Tibial artery (tissue), 4 donors: Measurements from ENCODE around the gene RAP2B.
"Not testable (repeated sequence)": the region's sequence is repeated elsewhere in the genome, so short reads cannot be mapped to it uniquely, and the experiment has no call there.

Source experiments
- DNase-seq, 2 donors: peaks; one replicate each; pipeline ENCODE4 v3.0.0-alpha.2; 2019
- H3K27ac ChIP-seq, 2 donors: fragments of 200-600 bp; sonication (generic) in 1 of 2; 1 replicate in 1 of 2; 2 replicates in 1 of 2; pipeline ENCODE4 v1.5.1; 2018 to 2019; ENCODE audit warnings: mild to moderate bottlenecking in 1 of 2
- H3K27me3 ChIP-seq, 2 donors: fragments of 200-600 bp; sonication (generic) in 1 of 2; one replicate each; pipeline versions ENCODE4 v1.5.1 to v1.6.0; 2016 to 2019
- H3K36me3 ChIP-seq, 3 donors: fragments of 200-600 bp; sonication (generic) in 2 of 3; one replicate each; pipeline ENCODE4 v1.5.1; 2016 to 2019; ENCODE audit warnings: mild to moderate bottlenecking in 2 of 3
- H3K4me1 ChIP-seq, 4 donors: fragments of 200-600 bp; sonication (generic) in 2 of 4; 1 replicate in 3 of 4; 2 replicates in 1 of 4; pipeline ENCODE4 v1.5.1; 2016 to 2019
- H3K4me3 ChIP-seq, 2 donors: fragments of 200-600 bp; sonication (generic) in 1 of 2; 1 replicate in 1 of 2; 2 replicates in 1 of 2; pipeline ENCODE4 v1.5.1; 2018 to 2019; ENCODE audit warnings: mild to moderate bottlenecking in 2 of 2
- H3K9me3 ChIP-seq, 3 donors: fragments of 200-600 bp; sonication (generic) in 1 of 3; one replicate each; pipeline ENCODE4 v1.5.1; 2016 to 2019
- intact Hi-C: fragments of 100-400 bp; cut with DNase I; formaldehyde crosslinking; loops from one replicate; pipeline ENCODE4 v1.15.0; 2023; ENCODE audit warnings: low total_unique reads
- TF ChIP-seq, protein P1 (sequence below), 2 experiments: fragments of 200-600 bp in 1 of 2; fragments of 450-650 bp in 1 of 2; IDR thresholded peaks; one replicate each; pipeline ENCODE4 v1.5.1; 2017 to 2019; ENCODE audit warnings: antibody characterized with exemption in 2 of 2, mild to moderate bottlenecking in 1 of 2, moderate library complexity in 1 of 2

RAP2B gene

DNA sequence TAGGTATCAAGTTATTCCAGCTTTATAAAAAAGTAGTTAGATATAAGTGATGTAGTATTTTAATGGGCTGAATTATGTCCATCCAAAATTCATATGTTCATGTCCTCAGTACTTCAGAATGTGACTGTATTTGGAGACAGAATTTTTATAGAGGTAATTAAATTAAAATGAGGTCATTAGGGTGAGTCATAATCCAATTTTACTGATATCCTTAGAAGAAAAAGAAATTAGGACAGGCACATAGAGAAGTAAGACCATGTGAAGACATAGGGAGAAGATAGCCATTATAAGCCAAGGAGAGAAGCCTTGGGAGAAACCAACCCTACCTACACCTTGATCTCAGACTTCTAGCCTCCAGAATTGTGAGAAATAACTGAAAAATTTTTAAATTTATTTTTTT, 30.3 kb downstream of the RAP2B start:
- no peak overlapping the region for H3K4me3 ChIP-seq
- no peaks in the 10 kb centered on the region for H3K4me1 ChIP-seq
- no peaks in the 10 kb centered on the region for H3K27me3 ChIP-seq
- DNase-seq: no peak
- TF ChIP-seq, protein P1, sequence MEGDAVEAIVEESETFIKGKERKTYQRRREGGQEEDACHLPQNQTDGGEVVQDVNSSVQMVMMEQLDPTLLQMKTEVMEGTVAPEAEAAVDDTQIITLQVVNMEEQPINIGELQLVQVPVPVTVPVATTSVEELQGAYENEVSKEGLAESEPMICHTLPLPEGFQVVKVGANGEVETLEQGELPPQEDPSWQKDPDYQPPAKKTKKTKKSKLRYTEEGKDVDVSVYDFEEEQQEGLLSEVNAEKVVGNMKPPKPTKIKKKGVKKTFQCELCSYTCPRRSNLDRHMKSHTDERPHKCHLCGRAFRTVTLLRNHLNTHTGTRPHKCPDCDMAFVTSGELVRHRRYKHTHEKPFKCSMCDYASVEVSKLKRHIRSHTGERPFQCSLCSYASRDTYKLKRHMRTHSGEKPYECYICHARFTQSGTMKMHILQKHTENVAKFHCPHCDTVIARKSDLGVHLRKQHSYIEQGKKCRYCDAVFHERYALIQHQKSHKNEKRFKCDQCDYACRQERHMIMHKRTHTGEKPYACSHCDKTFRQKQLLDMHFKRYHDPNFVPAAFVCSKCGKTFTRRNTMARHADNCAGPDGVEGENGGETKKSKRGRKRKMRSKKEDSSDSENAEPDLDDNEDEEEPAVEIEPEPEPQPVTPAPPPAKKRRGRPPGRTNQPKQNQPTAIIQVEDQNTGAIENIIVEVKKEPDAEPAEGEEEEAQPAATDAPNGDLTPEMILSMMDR (IDR thresholded peaks at IDR 0.05): no peak
- H3K27ac ChIP-seq: no peak overlapping the region
- no peaks in the 10 kb centered on the region for H3K36me3 ChIP-seq
- H3K9me3 ChIP-seq: no peaks in the 10 kb centered on the region
- intact Hi-C loops: no loop called here

DNA sequence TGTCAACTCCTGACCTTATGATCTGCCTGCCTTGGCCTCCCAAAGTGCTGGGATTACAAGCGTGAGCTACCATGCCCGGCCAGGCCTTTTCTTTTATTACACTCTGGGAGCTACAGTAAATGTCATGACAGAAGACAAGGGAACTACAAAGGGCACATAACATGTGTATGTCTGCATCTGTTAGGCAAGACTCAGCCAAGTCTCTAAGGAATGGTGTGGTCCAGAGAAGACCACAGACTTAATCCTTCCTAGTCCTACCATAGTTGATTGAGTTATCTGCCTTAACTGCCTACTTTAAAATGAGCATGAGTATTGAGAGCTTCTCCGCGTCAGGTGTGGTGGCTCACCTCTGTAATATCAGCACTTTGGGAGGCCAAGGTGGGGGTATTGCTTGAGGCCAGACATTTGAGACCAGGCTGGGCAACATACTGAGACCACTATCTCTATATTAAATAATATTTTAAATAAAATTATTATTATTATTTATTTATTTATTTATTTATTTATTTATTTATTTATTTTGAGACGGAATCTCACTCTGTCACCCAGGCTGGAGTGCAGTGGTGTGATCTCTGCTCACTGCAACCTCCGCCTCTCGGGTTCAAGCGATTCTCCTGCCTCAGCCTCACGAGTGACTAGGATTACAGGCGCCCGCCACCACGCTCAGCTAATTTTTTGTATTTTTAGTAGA, 31.9 kb downstream of the RAP2B start:
- H3K27me3 ChIP-seq, H3K36me3 ChIP-seq, intact Hi-C loops, DNase-seq, H3K27ac ChIP-seq, H3K4me3 ChIP-seq, H3K9me3 ChIP-seq, H3K4me1 ChIP-seq: not testable (repeated sequence)

DNA sequence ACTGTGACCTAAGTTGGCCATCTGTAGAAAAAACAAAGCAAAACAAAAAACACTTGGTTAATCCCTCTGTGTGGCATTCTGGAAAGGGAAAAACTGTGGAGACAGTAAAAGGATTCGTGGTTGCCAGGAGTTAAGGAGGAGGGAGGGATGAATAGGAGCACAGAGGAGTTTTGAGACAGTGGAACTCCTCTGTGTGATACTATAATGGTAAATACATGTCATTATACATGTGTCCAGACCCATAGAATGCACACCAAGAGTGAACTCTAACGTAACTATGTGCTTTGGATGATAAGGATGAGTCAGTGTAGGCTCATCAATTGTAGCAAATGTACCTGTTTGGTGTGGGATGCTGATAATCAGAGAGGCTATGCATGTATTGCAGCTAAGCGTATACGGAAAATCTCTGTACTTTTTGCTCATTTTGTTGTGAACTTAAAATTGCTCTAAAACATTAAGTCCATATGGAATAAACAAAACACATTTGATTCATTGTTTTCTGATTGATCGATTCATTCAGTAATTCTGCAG, 33.4 kb downstream of the RAP2B start:
- Histone ChIP-seq H3K9me3 (no peaks in the 10 kb centered on the region), H3K27ac (no peak overlapping the region), H3K4me3 (no peak overlapping the region), H3K36me3 (no peaks in the 10 kb centered on the region), H3K27me3 (no peaks in the 10 kb centered on the region), H3K4me1 (no peaks in the 10 kb centered on the region)
- TF ChIP-seq, protein P1 (IDR thresholded peaks at IDR 0.05): no peak
- intact Hi-C loops: no loop called here
- DNase-seq: no peak

DNA sequence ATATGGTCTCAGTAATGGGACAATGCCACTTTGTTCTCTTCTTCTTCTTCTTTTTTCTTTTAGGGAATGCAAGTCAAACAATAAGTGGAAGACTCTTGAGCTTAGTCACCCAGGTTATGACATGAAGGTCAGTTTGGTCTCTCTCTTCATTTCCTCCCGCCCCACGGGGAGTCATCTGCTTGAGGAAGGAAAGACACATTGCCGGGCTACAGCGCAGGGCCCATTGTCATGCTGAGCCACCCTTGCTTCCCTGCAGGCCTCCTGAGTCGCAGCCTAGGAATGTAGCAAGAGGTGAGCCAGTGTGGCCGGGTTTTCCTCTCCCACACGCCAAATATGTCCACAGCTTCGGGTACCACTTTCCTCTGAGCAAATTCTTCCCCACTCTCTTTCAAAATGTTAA, 47.6 kb downstream of the RAP2B start:
- TF ChIP-seq, protein P1 (IDR thresholded peaks at IDR 0.05): no peak
- Histone ChIP-seq H3K36me3 (no peaks in the 10 kb centered on the region), H3K4me3 (no peak overlapping the region), H3K27me3 (no peaks in the 10 kb centered on the region), H3K9me3 (no peaks in the 10 kb centered on the region), H3K27ac (no peak overlapping the region), H3K4me1 (peaks cover 0 to 5% (median 0%) of the 10 kb centered on the region in 4 donors)
- peak in 1 of 2 donors; percentile 30 for DNase-seq
- intact Hi-C loops: no loop called here

DNA sequence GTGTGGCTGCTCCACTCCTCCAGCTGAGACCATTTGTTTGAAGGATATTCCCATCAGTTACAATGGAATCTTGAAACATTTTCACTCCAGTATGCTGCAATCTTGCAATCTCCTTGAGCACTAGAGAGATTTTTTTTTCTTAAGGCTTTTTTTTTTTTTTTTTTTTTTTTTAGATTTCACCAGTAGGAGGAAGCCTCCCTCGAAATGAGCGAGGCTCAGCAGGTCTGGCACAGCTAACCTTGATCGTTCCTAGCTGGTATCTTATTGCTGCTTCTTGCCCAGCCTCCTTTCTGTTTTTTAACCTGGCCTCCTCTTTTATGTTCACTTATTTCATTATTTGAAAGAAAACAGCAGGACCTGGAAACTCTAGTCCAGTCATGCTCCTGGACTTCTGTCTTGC, 48.1 kb downstream of the RAP2B start:
- TF ChIP-seq, protein P1 (IDR thresholded peaks at IDR 0.05): no peak
- intact Hi-C loops: no loop called here
- Histone ChIP-seq H3K9me3 (no peaks in the 10 kb centered on the region), H3K4me3 (no peak overlapping the region), H3K27me3 (no peaks in the 10 kb centered on the region), H3K36me3 (no peaks in the 10 kb centered on the region), H3K27ac (no peak overlapping the region), H3K4me1 (peaks cover 0 to 5% (median 0%) of the 10 kb centered on the region in 4 donors)
- DNase-seq: no peak

DNA sequence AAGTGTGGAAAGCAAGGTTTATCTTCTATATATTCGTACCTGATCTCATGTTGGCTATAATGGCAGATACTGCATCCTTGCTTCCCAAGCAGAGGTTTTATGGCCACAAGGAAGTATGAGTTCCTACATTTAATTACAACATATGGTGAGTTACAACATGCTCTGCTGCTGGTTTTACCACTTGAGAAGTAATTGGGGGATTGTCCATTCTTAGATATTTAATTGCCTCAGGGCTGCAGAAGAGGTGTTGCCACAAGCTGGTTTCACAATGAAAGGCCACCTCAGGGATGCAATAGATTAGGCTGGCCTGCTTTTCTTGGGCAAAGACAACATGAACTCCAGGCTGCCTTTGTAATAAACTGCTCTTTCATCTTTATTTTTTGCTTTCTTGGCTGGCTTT, 48.6 kb downstream of the RAP2B start:
- no peaks in the 10 kb centered on the region for H3K9me3 ChIP-seq
- DNase-seq: no peak
- no peak overlapping the region for H3K4me3 ChIP-seq
- TF ChIP-seq, protein P1 (IDR thresholded peaks at IDR 0.05): no peak
- intact Hi-C loops: no loop called here
- peaks cover 0 to 9% (median under 1%) of the 10 kb centered on the region in 4 donors for H3K4me1 ChIP-seq
- H3K27ac ChIP-seq: no peak overlapping the region
- H3K27me3 ChIP-seq: no peaks in the 10 kb centered on the region
- no peaks in the 10 kb centered on the region for H3K36me3 ChIP-seq
